ENCODE measurements around the gene ABTB1. TPM values are rescaled to one million over a fixed set of nuclear protein-coding genes. Genes with fewer than 3 reads are reported as not detected.

The ABTB1 gene
- 21.6 and 23.9 TPM in 2 replicates for total RNA-seq

DNA sequence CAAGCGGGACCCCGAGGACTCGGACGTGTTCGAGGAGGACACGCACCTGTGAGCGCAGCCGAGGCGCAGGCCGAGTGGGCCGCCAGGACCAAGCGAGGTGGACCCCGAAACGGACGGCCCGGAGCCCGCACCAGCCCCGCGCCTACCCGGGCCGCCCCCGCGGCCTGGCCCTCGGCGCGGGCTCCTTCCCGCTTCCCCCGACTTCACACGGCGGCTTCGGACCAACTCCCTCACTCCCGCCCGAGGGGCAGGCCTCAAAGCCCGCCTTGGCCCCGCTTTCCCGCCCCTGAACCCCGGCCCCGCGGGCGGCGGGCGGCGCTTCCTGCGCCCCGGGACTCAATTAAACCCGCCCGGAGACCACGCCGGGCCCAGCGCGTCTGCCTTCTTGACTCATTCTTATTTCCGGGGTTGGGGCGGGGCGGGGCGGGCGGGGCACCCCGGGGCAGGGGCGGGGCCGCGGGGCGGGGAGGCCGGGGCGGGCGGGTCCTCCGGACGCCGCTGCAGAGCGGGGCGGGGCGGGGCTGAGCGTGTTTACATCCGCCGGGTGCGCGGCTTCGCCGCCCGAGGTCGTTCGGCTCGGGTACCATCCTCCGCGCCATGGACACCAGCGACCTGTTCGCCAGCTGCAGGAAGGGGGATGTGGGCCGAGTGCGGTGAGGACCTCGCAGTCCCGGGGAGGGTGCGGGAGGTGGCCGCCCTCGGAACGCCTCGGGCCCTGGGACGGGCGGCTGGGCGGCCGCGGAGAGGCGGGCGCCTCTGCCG lies at the start of gene ABTB1:
Gene ABTB1 (plus strand): TSS at position 524 of the 762 bp plus-strand sequence. CDS start 74 bp downstream, at position 598.
- intact Hi-C loops (cut with micrococcal nuclease): loop anchor here (1.0 to 10.0 kb wide), 14 partner anchors 25 to 1756 kb away; partner anchors contain the start of genes EEFSEC, MCM2, PODXL2 and RUVBL1

DNA sequence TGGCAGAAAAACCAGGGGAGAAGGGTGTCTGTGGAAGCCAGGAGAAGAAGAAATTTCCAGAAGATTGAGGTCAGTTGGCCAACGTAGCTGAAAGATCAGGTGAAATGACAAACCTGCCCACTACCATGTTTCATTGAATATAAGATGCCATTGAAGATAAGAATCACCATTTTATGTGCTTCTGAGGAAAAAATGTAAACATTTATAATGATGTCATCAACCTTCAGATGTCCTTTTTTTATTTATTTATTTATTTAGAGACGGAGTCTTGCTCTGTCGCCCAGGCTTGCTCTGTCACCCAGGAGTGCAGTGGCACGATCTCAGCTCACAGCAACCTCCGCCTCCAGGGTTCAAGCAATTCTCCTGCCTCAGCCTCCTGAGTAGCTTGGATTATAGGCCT lies 48.7 kb upstream of the ABTB1 start:
- intact Hi-C loops (cut with micrococcal nuclease): no loop called here

DNA sequence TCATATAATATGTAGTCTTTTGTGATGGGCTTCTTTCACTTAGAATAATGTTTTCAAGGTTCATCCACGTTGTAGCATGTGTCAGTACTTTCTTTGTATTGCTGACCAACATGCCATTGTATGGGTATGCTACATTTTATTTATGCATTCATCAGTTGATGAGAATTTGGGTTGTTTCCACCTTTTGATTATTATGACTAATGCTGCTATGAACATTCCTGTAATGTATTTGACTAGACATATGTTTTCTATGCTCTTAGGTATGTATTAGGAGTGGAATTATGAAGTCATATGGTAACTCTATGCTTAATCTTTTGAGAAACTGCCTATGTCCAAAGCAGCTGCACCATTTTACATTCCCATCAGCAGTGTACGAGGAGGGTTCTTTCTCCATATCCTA lies 46.9 kb upstream of the ABTB1 start:
- intact Hi-C loops (cut with micrococcal nuclease): no loop called here

DNA sequence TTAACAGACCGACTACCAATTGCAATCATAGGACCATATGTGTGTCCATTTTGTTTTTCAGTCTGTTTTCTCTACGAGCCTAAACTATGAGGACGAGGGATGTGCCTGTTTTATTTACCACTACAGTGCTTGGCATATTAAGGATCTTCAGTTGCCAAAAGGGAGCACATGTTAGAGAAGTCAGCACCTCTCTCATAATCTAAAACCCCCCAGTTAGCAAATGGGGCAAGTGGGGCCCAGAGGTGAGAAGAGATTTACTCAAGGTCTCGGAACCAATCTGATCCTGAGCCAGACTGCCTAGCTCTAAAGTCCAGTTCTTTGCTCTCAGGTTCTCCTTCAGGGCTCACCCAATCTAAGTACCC lies 44.3 kb upstream of the ABTB1 start:
- intact Hi-C loops (cut with micrococcal nuclease): loop anchor here (1.0 to 2.0 kb wide), 2 partner anchors 30 to 38 kb away; partner anchors contain the start of genes MCM2 and TPRA1

DNA sequence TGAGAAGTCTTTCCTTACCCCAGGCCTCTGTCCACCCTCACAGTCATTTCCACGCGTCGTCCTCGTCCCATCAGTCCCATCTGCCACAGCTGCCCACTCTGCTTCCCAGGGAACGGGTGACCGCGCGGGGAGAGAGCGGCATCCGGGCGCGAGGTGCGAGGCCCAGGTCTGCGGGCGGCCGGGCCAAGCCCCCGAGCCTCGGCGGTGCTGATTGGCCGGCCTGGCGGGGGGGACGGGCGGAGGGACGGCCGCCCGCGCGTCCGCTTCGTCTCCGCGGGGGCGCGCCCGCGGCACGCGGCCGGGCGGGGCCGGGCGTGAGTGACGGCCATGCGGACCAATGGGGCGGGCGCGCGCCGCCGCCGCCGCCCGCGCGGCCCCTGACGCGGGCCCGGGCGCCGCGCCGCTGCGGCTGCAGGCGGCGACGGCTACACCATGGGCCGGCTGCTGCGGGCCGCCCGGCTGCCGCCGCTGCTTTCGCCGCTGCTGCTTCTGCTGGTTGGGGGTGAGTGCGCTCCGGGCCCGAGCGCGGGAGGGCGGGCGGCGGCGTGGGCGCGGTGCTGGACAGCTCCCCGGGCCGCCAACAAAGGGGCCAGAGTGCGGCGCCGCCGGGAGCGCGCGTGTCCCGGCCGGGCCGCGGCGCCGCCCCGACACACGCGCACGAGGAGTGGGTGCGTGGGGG lies 43.8 kb upstream of the ABTB1 start, which contains the start of gene PODXL2:
Gene PODXL2 (plus strand): TSS at position 398 of the 679 bp plus-strand sequence. CDS start 35 bp downstream, at position 433.
- intact Hi-C loops (cut with micrococcal nuclease): loop anchor here (1.0 to 2.0 kb wide), 4 partner anchors 8 to 43 kb away; partner anchors contain the start of genes ABTB1, MCM2 and TPRA1

DNA sequence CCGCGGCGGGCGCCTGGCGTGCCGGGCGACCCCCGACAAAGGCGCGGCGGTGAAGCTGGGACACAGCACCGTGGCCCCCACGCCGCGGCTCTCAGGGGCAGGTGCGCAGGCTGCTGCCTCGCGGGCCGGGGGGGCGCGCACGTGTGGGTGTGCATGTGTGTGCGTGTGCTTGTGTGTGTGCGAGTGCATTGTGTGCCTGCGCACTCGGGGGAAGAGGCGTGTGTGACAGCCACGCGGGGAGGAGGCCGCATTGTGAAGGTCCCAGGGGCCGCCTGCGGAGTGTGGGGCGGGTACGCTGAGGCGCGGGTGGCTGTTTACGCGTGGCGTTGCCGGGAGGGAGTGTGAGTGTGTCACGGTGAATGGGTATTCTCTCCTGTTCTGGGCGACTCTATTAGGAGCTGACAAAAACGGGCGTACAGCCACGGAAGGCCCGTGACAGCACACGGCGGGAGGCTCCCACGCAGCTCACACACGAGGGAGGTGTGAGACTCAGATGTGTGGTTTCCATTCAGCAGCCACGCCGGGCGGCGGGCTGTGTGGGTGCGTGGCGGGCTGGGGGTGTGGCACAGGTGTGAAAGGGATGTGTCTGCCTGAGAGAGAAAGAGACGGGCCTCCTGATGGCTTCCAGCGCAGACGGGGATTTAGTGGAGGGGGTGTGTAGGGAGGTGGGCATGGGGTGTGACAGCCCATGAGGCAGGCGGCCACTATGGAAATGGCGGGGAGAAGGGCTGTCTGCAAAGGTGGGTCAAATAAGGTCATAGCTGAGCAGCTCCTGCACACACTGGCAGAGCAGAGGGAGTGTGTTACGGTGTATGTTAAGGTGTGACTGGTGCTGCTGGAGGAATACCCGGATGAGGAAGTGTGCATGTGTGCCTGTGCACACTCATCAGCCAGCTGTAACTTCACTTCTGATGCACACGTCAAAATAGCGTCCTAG lies 43.0 kb upstream of the ABTB1 start:
- intact Hi-C loops (cut with micrococcal nuclease): loop anchor here (1.0 to 2.0 kb wide), 3 partner anchors 8 to 43 kb away; partner anchors contain the start of genes ABTB1 and TPRA1

DNA sequence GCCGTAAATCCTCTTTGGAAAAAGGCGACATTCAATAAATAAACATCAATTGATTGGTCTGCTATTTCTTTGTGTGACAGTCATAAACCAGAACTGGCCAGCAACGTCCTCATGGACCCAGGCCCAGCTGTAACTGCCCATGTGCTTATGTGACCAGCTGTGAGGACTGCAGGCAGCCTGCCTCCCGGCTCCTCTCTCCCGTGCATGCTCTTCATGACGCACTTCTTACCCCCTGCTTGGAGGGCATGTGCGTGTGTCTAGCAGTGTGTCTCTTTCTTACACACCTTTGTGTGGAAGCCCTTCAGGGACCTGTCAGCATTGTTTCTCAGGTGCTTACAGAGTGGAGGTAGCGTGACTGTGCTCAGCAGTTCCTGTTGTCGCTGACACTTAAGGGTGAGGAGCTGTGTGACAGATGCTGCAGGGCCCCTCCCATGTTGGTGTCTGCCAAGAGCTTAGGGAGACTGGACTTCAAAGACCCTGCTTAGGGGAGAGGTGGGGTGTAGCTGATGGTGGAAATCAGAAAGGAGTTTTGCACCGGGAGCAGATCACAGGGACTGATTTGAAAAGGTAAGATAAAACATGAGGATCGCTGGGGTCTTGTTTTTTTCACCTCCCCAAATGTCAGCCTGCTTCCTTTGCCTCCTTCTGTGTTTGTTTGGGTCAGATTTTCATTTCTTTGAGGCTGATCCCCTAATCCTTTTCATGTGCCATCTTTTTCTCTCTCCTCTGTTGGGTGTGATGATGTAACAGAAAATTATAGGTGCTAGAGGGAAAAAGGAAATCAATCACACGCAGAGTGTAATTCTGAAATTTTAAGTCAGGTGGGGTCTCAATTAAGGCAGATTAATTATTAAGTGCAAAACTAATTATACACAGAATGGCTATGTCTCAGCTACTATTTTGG lies 41.7 kb upstream of the ABTB1 start:
- intact Hi-C loops (cut with micrococcal nuclease): no loop called here

DNA sequence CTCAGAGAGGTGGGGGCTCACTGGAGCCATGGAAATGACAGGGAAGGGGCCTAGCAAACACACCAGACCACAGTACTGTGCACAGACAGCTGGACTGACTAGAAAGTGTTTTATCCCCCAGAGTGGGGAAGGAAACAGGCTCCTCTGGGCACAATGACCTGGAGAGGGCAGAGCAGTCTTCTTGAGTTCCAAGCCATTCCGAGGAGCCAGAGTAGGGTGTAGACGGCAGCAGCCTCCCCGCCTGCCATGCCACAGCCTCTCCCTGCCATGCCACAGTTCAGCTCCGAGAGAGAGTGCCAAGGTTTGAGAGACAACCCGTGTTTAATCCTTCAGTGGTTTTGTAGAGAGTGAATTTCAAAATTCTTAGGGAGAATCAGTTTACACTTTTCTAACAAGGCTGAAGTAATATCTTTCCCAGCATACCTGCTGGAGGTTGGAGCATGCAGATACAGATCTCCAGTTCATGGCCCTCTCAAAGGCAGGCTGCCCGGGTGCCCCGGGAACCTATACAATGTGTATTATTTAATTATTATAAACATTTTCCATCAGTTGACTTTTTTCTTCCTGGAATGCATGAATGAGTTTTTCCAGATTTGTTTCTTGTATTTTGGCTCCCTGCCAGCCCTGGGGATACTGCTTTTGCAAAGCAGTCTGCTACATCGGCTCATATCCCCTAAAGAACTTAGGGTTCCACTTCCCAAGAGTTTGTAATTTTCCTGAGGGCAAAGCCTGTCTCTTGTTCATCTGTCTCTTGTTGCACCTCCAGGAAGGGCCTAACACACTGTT lies 40.5 kb upstream of the ABTB1 start:
- intact Hi-C loops (cut with micrococcal nuclease): no loop called here

DNA sequence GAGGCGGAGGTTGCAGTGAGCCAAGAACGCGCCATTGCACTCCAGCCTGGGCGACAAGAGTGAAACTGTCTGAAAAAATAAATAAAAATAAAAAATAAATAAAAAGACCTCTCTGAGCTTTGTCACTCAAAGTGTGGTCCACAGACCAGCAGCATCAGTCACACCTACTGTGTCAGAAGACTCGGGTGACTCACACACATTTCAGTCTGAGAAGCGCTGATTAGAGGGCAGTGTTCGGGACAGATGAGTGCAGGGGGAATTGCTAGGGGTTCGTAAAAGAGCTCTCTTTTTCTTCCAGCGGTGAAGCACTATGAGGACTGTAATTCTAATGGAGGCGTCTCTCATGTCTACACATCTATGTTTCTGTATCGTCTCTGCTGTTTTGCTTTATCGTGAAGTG lies 38.1 kb upstream of the ABTB1 start:
- intact Hi-C loops (cut with micrococcal nuclease): no loop called here

DNA sequence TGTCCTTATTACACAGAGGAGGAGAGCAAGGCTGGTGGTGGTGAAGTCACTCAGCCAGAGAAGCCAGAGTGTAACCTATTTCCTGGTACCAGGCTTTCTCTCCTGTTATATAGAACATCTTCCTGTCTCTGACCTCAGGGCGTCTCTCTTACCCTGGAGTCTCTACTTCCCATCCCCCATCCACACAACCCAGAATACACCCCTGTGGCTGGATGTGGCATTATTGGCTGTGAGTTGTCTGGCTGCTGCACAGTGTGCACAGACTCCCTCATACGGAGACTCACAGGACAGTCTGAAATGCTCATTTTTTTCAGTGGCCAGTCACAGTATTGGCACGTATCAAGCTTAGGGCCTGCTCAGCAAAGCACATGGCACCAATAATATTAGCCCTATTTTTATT lies 35.2 kb upstream of the ABTB1 start:
- intact Hi-C loops (cut with micrococcal nuclease): loop anchor here (1.0 kb wide), 5 partner anchors 8 to 415 kb away; partner anchors contain the start of genes ABTB1, MCM2, PODXL2 and SEC61A1

DNA sequence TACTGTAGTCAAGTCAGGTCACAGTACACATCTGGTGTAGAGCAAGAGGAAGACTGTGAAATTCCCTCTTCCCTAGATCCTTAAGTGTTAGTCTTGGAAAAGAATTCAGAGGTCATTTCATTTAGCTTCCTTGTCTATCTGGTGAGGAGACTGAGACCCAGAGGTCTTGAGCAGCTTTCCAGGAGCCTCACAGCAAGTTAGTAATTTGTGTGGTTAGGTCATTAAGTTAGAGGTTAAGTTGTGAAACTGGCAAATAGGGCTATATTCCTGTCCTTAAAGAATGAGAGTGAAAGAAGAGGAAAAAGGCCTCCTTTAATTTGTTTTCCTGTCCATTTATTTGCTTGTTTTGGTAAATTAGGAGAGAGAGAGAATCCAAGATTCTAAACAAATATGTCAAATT lies 34.8 kb upstream of the ABTB1 start:
- intact Hi-C loops (cut with micrococcal nuclease): loop anchor here (1.0 kb wide), 5 partner anchors 9 to 414 kb away; partner anchors contain the start of genes ABTB1, MCM2, PODXL2 and SEC61A1

DNA sequence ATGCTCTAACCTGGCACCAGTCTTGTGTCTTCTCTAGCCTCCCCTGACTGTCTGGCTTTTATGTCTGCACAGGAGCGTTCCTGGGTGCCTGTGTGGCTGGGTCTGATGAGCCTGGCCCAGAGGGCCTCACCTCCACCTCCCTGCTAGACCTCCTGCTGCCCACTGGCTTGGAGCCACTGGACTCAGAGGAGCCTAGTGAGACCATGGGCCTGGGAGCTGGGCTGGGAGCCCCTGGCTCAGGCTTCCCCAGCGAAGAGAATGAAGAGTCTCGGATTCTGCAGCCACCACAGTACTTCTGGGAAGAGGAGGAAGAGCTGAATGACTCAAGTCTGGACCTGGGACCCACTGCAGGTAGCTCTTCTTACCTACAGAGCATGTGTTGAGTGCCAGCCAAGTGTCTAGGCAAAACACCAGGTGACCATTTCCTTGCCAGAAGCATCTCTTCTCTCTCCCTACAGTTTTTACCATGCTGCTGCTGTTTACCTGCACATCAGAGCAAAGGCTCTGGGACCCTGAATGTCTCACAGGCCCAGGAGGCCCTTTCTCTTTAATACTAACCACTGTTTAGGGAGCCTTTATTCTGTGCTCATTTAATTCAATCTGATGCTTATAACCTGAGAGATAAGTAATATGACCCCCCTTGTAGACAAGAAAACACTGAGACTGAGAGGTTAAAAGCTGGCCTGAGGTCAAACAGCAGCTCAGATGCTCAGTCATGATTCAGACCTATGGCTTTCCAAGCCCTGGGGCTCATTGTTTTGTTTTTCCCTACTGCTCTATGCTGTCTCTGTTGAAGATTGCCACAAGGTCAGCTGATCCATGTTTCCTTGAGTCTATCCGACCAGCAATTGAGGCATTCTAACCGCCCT lies 33.3 kb upstream of the ABTB1 start:
- intact Hi-C loops (cut with micrococcal nuclease): no loop called here

DNA sequence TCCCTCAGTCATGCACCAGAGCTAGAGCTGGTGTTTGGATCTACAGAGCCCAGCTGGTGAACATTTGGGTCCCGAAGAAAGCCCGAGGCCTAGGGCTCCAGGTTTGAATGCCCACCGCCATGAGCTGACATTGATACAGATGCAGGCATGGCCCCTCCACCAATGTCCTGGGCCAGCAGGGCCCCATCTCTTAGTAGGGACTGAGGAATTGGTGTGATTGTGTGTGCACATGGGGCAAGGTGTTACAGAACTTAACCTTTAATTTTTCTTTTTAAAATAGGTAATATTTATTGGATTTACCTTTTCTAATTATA lies 32.8 kb upstream of the ABTB1 start:
- intact Hi-C loops (cut with micrococcal nuclease): no loop called here

DNA sequence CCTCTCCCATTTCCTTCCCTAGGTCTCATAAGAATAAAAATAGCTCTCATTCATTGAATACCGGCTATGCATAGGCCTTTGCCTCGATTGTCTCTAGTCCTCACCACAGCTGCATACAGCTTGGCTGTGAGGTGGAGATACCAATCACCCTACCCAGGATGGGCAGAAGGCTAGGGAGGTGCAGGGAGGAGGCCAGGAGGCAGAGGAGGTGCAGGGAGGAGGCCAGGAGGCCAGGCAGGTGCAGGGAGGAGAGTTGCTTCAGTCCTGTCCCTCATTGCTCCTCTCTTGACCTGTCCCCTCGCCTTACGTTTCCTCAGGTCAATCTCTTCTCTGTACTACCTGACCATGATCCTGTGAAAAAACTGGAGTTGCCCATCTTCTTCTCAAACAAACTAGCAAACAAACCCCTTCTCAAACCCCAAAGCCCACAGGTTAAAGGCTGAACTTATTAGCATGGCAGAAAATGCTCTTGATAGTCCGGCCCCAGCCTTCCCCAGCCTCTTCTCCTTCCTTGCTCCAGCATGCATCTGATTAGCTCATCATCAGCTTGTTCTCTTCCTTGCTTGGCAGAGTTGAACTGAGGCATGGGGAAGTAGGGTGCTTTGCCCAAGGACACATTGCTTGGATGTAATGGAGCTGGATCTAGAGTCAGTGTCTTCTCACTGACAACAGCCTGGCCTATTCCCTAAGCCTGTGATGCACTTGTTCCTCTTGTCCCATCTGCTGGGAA lies 27.9 kb upstream of the ABTB1 start:
- intact Hi-C loops (cut with micrococcal nuclease): no loop called here

DNA sequence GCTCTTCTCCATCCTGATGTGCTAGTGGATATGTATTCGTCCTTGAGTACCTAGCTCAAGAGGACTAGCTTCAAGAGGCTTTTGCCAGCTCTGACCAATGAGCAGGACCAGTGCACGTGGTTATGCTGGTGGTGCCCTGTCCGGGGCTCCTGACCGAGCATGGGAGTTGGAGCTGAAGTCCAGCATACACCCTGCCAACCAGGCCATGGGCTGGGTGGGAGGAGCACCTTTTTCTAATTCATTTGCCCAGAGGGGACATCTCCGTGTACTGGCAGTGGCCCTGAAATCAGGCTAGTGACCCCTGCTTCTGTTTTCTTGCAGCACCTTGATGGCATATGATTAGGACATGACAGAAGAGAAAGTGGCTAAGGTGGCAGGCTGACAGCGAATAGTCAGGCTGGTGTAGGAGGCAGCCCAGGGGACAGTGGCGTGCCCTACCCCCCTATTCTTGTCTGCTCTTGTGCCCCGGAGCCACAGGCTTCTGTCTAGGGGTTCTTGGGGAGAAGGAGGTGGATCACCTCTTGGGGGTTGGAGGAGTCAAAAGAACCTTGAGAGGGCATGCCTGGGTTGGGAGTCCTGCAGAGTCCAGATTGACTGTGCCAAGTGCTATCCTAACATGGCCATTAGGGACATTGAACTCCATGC lies 27.3 kb upstream of the ABTB1 start:
- intact Hi-C loops (cut with micrococcal nuclease): no loop called here

DNA sequence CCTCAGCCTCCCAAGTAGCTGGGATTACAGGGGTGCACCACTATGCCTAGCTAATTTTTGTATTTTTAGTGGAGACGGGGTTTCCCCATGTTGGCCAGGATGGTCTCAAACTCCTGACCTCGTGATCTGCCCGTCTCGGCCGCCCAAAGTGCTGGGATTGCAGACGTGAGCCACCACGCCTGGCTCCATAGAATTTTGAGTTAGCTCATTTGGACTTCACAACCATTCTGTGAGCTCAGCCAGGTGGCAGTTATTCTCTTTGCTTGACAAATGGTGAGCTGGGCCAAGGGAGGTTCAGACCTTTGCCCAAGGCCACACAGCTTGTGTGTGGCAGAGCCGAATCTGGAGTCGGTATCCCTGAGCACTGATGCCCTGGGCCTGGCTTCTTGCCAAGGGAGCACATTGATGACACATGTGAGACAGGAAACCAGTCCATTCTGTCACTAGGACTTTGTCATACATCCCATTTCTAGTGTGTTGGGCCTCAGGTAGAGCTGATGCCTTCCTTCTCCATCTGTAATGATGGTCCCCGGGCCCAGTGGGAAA lies 26.2 kb upstream of the ABTB1 start:
- intact Hi-C loops (cut with micrococcal nuclease): no loop called here

All from T-helper 1 cell treated with Interleukin-12 subunit alpha and Interleukin-12 subunit beta and Interleukin-4 antibody, amounts not matched to agents 30 ng/mL and 1 ng/mL, for 36 hours (primary cell).